HUDEP-2 (cell line): ENCODE measurements around the gene SYVN1.

ENCODE experiments used
- DNase-seq, 76 experiments: peaks; one replicate each; lab custom pipeline; 2025; ENCODE audit not compliant: unreplicated experiment in 76 of 76; lab: John Stamatoyannopoulos, UW

Gene SYVN1

DNA sequence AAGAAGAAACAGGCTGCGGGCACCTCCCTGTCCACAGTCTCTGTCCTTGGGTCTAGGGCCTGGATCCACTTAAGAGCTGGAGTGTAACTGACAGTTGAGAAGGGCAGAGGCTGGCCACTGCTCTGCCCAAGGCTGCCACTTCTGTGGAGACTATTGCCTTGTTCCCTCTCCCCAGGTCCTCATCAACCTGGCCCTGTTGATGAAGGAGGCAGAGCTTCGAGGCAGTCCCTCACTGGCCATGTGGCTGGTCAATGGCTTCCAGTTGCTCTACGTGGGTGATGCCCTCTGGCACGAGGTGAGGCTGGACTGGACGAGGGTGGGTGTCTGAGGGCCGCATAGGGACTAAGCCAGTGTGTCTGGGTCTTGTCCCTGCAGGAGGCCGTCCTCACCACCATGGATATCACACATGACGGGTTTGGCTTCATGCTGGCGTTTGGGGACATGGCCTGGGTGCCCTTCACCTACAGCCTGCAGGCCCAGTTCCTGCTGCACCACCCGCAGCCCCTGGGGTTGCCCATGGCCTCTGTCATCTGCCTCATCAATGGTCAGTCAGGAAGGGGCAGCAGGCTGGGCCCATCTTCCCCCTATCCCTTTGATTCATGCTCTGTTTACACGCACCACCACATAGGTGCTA lies 19.7 kb downstream of the SYVN1 start:
- no peak for DNase-seq

DNA sequence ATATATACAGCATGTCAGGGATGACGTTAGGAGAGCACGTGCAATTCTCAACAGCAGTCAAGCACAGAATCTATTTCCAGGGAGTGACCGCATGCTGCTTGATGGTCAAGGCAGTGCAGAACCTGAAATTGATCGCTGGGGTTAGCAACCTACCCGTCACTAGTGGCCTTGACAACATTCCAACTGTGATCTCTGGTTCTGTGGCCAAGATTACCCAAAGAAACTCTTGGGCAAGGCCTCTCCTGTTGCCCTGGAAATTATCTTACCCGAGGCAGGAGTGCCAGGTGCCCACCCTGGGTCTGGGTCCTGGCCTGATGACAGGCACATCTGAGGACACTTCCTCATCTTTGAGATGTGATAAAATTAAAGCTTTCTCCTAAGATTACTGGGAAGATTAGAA lies 20.5 kb downstream of the SYVN1 start:
- DNase-seq: peak in 59 of 76 experiments; percentile 10 to 72 (median 42)

DNA sequence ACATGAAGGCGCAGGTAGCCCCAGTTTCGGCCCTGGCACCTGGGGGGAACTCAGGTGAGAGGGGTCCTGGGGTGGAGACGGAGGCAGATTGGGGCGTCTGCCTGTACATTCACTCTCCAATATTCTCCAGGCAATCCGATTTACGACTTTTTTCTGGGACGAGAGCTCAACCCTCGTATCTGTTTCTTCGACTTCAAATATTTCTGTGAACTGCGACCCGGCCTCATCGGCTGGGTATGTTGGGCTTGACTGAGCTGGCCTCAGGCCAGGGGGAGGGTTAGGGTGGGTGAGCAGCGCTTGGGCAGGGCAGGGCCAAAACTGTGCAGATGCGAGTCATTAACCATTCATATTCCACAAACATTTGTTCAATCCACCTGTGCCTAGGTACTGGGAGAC lies 21.0 kb downstream of the SYVN1 start:
- DNase-seq: peak in 32 of 76 experiments; percentile 9 to 58 (median 35)

DNA sequence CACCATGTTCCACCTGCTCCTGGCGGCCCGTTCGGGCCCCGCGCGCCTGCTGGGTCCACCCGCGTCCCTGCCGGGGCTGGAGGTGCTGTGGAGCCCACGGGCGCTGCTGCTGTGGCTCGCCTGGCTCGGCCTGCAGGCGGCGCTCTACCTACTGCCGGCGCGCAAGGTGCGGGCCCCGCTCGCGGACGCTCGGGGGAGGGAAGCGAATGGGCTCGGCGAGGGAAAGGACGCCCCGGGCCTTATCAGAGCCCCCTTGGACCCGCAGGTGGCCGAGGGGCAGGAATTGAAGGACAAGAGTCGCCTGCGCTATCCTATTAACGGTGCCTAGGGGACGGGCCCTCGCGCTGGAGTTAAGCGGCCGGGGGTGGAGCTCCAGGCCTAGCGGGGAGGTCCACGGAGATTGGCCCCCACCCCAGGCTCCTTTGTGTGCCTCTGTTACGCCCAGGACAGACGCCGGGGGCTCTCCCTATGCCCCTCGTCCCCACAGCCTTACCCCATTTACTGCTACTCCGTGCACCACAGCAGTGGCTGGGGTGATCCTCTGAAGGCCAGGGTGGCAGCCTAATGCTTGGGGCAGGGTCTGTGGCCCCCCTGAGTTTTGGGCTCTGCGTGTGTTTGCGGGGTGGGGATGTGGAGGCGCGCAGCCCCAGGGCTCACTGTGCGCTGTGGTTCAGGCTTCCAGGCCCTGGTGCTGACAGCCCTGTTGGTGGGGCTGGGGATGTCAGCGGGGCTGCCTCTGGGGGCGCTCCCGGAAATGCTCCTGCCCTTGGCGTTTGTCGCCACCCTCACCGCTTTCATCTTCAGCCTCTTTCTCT lies 21.6 kb downstream of the SYVN1 start:
- peak in 58 of 76 experiments; percentile 14 to 75 (median 52) for DNase-seq

DNA sequence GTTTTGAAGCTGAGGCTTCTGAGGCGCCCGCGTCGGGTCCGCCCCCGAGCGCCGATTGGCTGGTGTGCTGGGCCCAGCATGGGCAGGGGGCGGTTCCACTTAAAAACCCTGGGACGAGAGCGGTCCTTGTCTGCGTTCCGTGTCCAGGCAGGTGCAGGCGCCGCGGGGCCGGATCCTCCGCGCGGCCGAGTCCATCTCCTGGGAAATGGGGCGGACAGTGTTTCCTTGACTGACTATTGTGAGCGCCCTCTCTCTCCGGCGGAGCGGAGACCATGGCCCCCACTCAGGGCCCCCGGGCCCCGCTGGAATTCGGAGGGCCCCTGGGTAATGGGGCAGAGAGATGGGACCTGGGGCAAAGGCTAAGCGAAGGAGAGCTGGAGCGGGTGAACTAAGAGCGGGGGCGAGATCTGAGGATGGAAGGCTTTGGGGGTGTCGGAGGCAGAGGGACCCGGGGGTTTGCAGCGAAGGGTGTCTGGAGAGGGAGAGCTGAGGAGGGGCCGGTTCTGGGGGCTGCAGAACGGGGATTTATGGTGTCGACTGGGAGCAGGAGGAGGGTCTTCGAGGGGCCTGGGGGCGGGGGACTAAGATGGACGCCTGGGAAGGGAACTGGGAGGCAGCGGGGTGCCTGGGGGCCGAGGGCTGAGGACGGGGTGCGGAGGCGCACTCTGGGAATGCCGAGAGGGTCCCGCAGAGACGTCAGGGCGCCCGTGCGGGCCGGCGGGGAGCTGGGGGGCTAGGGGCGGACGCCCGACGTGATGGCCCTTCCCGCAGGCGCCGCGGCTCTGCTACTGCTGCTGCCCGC lies 22.4 kb downstream of the SYVN1 start, which contains the start of gene TM7SF2:
TSS of gene TM7SF2 (plus strand) at position 129 of the 802 bp plus-strand sequence. CDS start at position 273, 144 bp downstream.
- peak in 74 of 76 experiments; percentile 56 to 97 (median 91) for DNase-seq

DNA sequence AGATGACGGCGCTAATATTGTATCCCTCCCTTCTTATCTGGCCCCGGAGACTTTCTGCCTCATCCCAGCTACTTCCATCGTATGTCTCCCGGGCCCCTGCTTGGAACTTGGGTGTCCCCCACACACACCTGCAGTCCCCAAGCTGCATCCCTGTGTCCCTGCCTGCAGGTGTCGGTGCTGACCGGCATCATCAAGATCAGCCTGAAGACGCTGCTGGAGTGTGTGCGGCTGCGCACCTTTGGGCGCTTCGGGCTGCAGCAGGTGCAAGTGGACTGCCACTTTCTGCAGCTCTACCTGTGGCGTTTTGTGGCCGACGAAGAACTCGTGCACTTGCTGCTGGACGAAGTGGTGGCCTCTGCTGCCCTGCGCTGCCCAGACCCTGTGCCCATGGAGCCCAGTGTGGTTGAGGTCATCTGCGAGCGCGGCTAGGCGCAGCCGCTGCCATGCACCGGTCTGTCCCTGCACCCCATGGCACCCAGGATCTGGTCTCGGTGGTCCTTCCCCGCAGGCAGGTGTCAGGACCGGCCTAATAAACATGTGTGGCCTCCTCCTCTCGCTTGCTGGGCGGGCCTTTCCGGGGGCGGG lies 23.1 kb downstream of the SYVN1 start:
- no peak for DNase-seq

DNA sequence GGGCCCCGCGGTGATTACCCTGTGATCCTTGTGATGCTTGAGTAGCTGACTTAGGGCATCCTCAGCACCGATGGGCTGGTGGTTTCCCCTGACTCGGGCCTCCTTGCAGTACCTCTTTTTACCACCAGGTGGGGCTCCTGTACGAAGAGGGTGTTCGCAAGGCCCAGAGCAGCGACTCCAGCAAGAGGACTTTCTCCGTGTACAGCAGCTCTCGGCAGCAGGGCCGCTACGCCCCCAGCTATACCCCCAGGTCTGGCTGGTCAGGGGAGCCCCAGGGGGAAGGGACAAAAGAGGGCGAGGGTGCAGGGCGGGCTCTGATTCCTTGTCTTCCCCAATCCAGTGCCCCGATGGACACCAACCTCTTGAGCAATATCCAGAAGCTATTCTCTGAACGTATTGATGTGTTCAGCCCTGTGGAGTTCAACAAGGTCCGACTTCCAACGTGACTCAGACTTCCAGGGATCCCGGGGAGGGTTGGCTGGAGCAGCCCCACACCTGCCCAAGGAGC lies 23.9 kb downstream of the SYVN1 start:
- peak in 73 of 76 experiments; percentile 18 to 93 (median 76) for DNase-seq

DNA sequence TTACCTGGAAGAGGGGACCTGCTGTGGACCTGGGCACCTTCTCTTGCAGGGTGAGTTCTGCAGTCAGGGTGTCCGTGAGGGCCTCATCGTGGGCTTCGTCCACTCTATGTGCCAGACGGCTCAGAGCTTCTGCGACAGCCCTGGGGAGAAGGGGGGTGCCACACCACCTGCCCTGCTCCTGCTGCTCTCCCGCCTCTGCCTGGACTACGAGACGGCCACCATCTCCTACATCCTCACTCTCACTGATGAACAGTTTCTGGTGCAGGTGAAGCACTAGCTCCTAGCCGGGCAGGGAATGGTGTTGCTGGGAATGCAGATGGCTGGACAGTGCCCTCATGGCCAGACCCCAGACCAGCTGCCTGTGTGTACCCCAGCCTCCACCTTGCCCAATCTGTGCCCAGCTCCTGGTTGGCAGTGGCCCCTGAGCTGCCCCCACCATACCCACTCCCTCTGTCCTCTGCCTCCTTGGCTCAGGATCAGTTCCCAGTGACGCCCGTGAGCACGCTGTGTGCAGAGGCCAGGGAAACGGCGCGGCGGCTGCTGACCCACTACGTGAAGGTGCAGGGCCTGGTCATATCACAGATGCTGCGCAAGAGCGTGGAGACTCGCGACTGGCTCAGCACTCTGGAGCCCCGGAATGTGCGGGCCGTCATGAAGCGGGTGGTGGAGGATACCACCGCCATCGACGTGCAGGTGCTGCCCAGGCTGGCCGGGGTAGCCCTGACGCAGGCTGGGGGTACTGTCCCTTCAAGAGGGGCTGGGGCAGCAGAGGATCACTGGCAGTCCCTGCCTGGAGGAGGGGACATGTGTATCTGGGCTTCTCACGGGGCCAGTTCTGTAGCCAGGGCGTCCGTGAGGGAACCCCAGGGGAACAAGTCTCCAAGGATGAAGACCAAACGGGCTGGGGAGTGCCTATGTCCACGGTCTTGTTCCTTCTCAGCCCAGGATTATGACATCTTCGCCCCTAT lies 24.8 kb downstream of the SYVN1 start:
- no peak for DNase-seq

DNA sequence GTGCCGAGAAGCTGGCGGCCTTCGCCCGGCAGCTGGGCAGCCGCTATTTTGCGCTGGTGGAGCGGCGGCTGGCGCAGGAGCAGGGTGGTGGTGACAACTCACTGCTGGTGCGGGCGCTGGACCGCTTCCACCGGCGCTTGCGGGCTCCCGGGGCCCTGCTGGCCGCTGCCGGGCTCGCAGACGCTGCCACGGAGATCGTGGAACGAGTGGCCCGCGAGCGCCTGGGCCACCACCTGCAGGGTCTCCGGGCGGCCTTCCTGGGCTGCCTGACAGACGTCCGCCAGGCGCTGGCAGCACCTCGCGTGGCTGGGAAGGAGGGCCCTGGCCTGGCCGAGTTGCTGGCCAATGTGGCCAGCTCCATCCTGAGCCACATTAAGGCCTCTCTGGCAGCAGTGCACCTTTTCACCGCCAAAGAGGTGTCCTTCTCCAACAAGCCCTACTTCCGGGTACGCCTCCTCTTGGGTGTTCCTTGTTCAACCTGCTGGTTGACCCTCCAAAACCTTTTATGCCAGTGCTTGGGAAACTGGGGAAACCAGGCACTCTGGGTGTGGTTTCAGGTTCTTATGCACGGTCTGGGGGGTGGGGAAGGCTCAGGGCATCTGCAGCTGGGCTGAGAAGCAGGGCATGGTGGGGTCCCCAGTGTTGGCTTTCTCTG lies 25.7 kb downstream of the SYVN1 start:
- DNase-seq: no peak

DNA sequence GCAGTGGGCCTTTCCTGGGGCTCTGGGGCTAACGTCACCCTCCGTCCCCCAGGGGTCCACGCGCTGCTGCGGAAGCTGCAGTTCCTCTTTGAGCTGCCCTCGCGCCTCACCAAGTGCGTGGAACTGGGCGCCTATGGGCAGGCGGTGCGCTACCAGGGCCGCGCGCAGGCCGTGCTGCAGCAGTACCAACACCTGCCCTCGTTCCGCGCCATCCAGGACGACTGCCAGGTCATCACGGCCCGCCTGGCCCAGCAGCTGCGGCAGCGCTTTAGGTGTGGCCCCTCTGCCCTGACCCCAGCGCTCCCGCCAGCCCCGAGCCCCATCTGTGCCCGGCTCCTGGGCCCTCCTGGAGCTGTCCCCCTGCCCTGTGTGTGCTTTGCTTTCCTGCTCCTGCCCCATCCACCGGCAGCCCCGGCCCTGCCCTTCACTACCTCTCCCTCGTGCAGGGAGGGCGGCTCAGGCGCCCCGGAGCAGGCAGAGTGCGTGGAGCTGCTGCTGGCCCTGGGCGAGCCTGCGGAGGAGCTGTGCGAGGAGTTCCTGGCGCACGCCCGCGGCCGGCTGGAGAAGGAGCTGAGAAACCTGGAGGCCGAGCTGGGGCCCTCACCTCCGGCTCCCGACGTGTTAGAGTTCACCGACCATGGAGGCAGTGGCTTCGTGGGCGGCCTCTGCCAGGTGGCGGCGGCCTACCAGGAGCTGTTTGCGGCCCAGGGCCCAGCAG lies 26.4 kb downstream of the SYVN1 start:
- no peak for DNase-seq

DNA sequence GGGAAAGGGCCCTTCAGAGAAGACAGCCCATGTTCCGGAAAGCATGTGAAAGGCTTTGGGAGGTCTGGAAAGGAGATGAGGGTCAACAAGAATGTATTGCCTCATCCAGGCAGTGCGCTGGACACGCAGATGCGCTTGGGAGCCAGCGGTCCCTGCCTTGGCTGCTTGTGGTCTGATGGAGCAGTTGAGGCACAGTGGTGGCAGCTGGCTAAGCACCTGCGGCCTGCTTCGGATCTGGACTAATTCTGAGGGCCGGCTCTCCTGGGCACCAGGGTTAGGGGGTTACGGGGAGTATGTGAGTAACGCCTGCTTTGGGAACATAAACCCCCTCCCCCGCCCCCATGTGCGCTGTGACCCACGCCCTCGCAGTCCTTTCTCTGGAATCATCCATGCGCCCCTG lies 27.2 kb downstream of the SYVN1 start:
- DNase-seq: no peak

DNA sequence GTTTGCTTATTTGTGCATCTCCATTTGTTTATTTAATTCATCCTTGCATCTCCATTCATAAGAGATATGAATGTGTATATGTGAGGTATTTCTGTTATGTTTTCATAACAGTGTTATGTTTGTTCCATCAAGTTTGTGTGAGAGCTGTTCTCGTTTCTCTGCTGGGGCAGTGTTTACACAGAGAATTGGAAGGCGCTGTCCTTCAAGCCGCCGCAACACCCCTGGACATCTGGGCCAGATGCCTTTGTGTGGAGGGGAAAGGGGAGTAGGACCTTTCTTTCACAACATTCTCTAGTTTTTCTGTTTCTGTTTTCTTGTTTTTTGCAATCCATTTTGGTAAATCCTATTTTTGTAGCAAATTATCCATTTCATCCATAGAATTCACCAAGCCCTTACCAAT lies 29.7 kb downstream of the SYVN1 start:
- no peak for DNase-seq

DNA sequence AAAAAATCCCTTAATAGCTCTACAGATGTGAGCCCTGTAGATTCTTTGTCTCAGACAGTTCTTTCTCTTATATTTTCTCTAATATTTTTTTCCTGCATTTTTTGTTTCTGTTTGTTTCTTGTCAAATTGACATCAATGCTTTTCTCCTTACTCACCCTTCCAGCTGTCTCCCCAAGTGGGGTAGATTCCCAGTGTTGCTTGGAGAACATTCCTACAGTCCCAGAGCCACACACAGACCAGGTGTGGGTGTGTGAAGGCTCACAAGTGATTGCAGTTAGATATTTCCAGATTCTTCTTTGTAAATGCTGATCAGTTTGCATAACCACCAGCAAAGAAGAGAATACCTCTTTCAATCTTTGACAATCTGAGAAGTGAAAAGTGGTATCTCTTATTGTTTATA lies 30.8 kb downstream of the SYVN1 start:
- no peak for DNase-seq

DNA sequence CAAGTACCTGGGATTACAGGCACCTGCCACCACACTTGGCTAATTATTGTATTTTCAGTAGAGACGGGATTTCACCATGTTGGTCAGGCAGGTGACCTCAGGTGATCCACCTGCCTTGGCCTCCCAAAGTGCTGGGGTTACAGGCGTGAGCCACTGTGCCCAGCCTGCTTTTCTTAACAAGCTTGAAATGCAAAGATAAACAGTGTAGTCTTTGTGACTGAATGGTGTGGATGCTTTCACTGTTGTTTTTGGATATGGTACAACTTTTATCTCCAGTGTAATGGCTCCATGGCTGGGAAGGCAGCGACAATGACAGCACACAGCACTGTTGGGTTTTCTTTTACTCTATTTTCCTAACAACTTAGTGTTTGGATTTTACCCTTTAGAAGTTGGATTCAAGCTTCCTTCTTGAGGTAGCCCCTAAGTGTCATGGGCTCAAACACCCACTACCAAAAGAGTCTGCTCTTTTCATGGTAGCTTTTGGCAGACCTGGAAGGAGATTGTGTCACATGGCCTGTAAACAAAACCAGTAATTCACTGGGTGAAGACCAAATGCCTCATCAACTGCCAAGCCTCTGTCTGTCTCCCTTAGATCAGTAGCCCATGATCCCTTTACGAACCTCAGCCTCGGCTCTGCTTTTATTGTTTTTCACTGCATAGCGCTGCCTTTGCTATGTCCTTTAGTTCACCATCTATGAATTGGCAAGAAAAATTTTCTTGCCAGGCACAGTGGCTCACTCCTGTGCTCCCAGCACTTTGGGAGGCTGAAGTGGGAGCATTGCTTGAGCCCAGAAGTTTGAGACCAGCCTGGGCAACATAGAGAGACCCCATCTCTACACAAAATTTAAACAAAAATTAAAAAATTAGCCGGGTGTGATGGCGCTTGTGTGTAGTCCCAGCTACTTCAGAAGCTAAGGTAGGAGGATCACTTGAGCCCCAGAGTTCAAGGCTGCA lies 31.9 kb downstream of the SYVN1 start:
- DNase-seq: no peak

DNA sequence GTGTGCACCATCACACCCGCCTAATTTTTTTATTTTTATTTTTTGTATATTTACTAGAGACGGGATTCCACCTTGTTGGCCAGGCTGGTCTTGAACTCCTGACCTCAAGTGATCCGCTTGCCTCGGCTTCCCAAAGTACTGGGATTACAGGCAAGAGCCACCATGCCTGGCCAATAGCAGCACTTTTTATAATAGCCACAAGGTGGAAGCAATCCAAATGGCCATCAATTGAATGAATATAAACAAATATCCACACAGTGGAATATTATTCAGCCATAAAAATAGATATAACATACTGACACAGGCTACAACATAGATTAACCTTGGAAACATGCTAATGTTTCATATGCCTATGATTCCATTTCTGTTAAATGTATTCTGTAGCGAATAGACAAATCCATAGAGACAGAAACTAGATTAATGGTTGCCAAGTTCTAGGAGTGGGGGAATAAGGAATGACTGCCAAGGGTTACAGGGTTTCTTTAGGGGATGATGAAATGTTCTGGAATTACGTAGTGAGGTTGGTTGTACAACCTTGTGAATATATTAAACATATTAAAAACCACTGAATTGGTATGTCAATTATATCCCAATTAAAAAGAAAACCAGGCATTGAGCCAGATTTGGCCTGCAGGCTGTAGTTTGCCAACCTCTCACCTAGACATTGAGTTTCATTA lies 33.5 kb downstream of the SYVN1 start:
- DNase-seq: no peak

DNA sequence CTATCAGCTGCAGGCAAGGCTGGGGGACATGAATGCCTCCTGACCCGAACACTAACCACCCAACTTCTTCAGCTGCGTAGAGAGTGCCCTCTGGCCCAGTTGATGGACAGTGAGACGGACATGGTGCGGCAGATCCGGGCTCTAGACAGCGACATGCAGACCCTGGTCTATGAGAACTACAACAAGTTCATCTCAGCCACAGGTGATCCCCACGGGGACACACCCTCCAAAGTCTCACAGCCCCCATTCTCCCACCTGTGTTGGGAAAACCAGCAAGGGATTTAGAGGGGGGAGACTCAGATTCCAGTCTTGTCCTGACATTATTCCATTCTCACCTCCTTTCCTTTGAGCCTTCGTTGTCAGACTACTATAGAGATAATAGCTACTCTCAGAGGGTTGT lies 37.4 kb downstream of the SYVN1 start:
- no peak for DNase-seq
